HG02840 (cell line): Measurements from ENCODE around the gene NWD2.
"Not testable (repeated sequence)": the region's sequence is repeated elsewhere in the genome, so short reads cannot be mapped to it uniquely, and the experiment has no call there.

Experiments used
- ATAC-seq: cut with Tn5 transposase; IDR thresholded peaks from one replicate; pipeline ENCODE4 v1.9.1; 2021; ENCODE audit warnings: mild to moderate bottlenecking, moderate library complexity, moderate number of reproducible peaks; ENCODE audit not compliant: unreplicated experiment, low FRiP score

Gene NWD2

GRCh38 chr4:37489697-37490096, 245.2 kb downstream of the NWD2 start:
- no peak for ATAC-seq

GRCh38 chr4:37490391-37491347, 246.1 kb downstream of the NWD2 start:
- no peak for ATAC-seq

- not testable (repeated sequence) for ATAC-seq
Observed at GRCh38 chr4:37495353-37495752, 250.8 kb downstream of the NWD2 start.
